CD4-positive, alpha-beta T cell treated with Interleukin-4 for 4 hours (primary cell): ENCODE results near the gene IL10RB.
A peak's percentile ranks its signal among the peaks of the same experiment; 100 is the strongest.
"Not testable (repeated sequence)": the region's sequence is repeated elsewhere in the genome, so short reads cannot be mapped to it uniquely, and the experiment has no call there.

Experiments
- DNase-seq: peaks from one replicate; pipeline ENCODE4 v3.0.0-alpha.2; 2020

Gene IL10RB

GRCh38 chr21:33242846-33243245 lies 23.3 kb upstream of the IL10RB start:
- DNase-seq: not testable (repeated sequence)

- DNase-seq: peak; percentile 51
Measured at GRCh38 chr21:33244082-33244778, 21.9 kb upstream of the IL10RB start.

GRCh38 chr21:33244779-33245105 lies 21.4 kb upstream of the IL10RB start:
- DNase-seq: no peak

- no peak for DNase-seq
Measured at GRCh38 chr21:33245289-33245918, 20.8 kb upstream of the IL10RB start.

GRCh38 chr21:33246506-33246905 lies 19.7 kb upstream of the IL10RB start:
- DNase-seq: no peak

- no peak for DNase-seq
Measured at GRCh38 chr21:33246963-33247362, 19.2 kb upstream of the IL10RB start.

GRCh38 chr21:33247599-33247998 lies 18.6 kb upstream of the IL10RB start:
- DNase-seq: no peak

GRCh38 chr21:33249331-33250002 lies 16.7 kb upstream of the IL10RB start:
- DNase-seq: no peak

- DNase-seq: no peak
Measured at GRCh38 chr21:33251119-33251518, 15.0 kb upstream of the IL10RB start.

- not testable (repeated sequence) for DNase-seq
Measured at GRCh38 chr21:33253382-33253781, 12.8 kb upstream of the IL10RB start.

GRCh38 chr21:33254766-33255165 lies 11.4 kb upstream of the IL10RB start:
- DNase-seq: no peak

- no peak for DNase-seq
Measured at GRCh38 chr21:33255404-33255803, 10.8 kb upstream of the IL10RB start.

- DNase-seq: peak; percentile 48
Measured at GRCh38 chr21:33256019-33256418, 10.1 kb upstream of the IL10RB start.

GRCh38 chr21:33257094-33257803 lies 8.9 kb upstream of the IL10RB start:
- DNase-seq: no peak

- no peak for DNase-seq
Measured at GRCh38 chr21:33258475-33258874, 7.7 kb upstream of the IL10RB start.

GRCh38 chr21:33259428-33259827 lies 6.7 kb upstream of the IL10RB start:
- no peak for DNase-seq

- no peak for DNase-seq
Measured at GRCh38 chr21:33259995-33260394, 6.2 kb upstream of the IL10RB start.

GRCh38 chr21:33261635-33262034 lies 4.5 kb upstream of the IL10RB start:
- DNase-seq: no peak

GRCh38 chr21:33262921-33263320 lies 3.2 kb upstream of the IL10RB start:
- no peak for DNase-seq

GRCh38 chr21:33264561-33264960 lies 1.6 kb upstream of the IL10RB start:
- no peak for DNase-seq

- DNase-seq: peak; percentile 36
Measured at GRCh38 chr21:33265664-33266049, 510 bp upstream of the IL10RB start.

GRCh38 chr21:33266789-33267135 lies 595 bp downstream of the IL10RB start:
- DNase-seq: no peak

GRCh38 chr21:33267250-33267649 lies 1.1 kb downstream of the IL10RB start:
- DNase-seq: no peak

- no peak for DNase-seq
Measured at GRCh38 chr21:33268393-33268736, 2.2 kb downstream of the IL10RB start.
